Prostate gland (tissue), 2 donors: ENCODE data around the gene ADARB2.

Experiments used
- POLR2AphosphoS5 ChIP-seq: sonication (generic); formaldehyde crosslinking; IDR thresholded peaks from one replicate; pipeline ENCODE4 v1.6.1; 2017; ENCODE audit warnings: antibody characterized with exemption
- TF ChIP-seq, protein P1 (sequence below), 4 experiments: fragments of 200-600 bp in 2 of 4; fragments of 450-650 bp in 2 of 4; sonication (generic) in 2 of 4; IDR thresholded peaks; 1 replicate in 3 of 4; 2 replicates in 1 of 4; pipeline ENCODE4 v1.5.1; 2016 to 2019; ENCODE audit warnings: antibody characterized with exemption in 4 of 4, mild to moderate bottlenecking in 2 of 4, moderate library complexity in 2 of 4

DNA sequence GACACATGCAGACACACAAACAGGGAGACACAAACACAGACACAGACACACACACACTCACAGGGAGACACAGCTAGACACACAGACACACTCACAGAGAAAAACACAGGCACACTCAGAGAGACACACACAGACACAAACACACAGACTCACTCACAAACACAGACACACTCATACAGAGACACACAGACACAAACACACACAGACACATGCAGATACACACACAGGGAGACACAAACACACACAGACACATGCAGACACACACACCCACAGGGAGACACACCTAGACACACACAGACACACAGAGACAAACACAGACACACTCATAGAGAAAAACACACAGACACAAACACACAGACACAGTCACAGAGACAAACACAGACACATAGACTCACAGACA, 67.9 kb downstream of the ADARB2 start:
- TF ChIP-seq, protein P1, sequence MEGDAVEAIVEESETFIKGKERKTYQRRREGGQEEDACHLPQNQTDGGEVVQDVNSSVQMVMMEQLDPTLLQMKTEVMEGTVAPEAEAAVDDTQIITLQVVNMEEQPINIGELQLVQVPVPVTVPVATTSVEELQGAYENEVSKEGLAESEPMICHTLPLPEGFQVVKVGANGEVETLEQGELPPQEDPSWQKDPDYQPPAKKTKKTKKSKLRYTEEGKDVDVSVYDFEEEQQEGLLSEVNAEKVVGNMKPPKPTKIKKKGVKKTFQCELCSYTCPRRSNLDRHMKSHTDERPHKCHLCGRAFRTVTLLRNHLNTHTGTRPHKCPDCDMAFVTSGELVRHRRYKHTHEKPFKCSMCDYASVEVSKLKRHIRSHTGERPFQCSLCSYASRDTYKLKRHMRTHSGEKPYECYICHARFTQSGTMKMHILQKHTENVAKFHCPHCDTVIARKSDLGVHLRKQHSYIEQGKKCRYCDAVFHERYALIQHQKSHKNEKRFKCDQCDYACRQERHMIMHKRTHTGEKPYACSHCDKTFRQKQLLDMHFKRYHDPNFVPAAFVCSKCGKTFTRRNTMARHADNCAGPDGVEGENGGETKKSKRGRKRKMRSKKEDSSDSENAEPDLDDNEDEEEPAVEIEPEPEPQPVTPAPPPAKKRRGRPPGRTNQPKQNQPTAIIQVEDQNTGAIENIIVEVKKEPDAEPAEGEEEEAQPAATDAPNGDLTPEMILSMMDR (IDR thresholded peaks at IDR 0.05), result no peak
- no peak for TF ChIP-seq POLR2AphosphoS5
